K562 (cell line): ENCODE results near the gene VEGFA. TPM values are rescaled to one million over a fixed set of nuclear protein-coding genes. Genes with fewer than 3 reads are reported as not detected.

Experiments
- ATAC-seq: fragments of 200-7000 bp; cut with Tn5 transposase; 3 replicates; pipeline ENCODE4 v1.9.1; 2020; ENCODE audit warnings: moderate library complexity
- BruUV-seq: library from RNA; stranded (reverse); fragments of 400-500 nt; replicated peaks from 2 replicates; lab custom pipeline; 2021; lab: Mats Ljungman, UMichigan
- CTCF ChIA-PET: fragments of 300-600 bp; formaldehyde crosslinking; extraction: SDS; loops from one replicate; lab custom pipeline; 2021; ENCODE audit warnings: low intra/inter-chr PET ratio; lab: Yijun Ruan, JAX
- POLR2A ChIA-PET: fragments of 300-600, 350-650 bp; sonication (Branson Sonifier 250); formaldehyde crosslinking; extraction: SDS; loops from one replicate; lab custom pipeline; 2021; ENCODE audit warnings: antibody characterized with exemption, inconsistent platforms; lab: Yijun Ruan, JAX
- DNase-seq, 4 experiments: peaks; one replicate each; pipeline versions ENCODE4 v3.0.0 to v3.0.0-alpha.2; 2011 to 2018; ENCODE audit warnings: low spot score in 3 of 4, mixed read lengths in 3 of 4; ENCODE audit errors: extremely low read depth in 1 of 4
- FAIRE-seq: peaks from 2 replicates; lab custom pipeline; 2011; peaks lifted over from hg19 to GRCh38; lab: Jason Lieb, UNC
- H2AFZ ChIP-seq: 2 replicates; pipeline ENCODE4 v1.6.0; 2011; ENCODE audit warnings: low read depth, low read length, control low read depth, inconsistent platforms
- H3K27ac ChIP-seq: fragments of 200-600 bp; 3 replicates; pipeline ENCODE4 v1.8.0; 2011; ENCODE audit warnings: low read depth, mild to moderate bottlenecking, control low read depth, inconsistent platforms, low read length, moderate library complexity, mixed read lengths; ENCODE audit errors: extremely low read depth
- H3K27me3 ChIP-seq, 2 experiments: fragments of 300-600 bp in 1 of 2; 2 replicates in 1 of 2; 3 replicates in 1 of 2; pipeline versions ENCODE4 v1.6.0 to v1.8.0; 2011; ENCODE audit warnings: inconsistent platforms in 2 of 2, low read length in 2 of 2, mild to moderate bottlenecking in 1 of 2, mixed read lengths in 1 of 2, moderate library complexity in 1 of 2; ENCODE audit not compliant: control insufficient read depth in 2 of 2, insufficient read depth in 2 of 2
- H3K36me3 ChIP-seq: fragments of 300-600 bp; 3 replicates; pipeline ENCODE4 v1.8.0; 2011; ENCODE audit warnings: mild to moderate bottlenecking, low read length, inconsistent platforms; ENCODE audit not compliant: control insufficient read depth, insufficient read depth
- H3K4me1 ChIP-seq, 2 experiments: fragments of 200-600 bp in 1 of 2; replicated peaks in 1 of 2; 2 replicates in 1 of 2; 3 replicates in 1 of 2; pipeline versions ENCODE4 v1.5.1 to v1.8.0; 2011; ENCODE audit warnings: inconsistent platforms in 2 of 2, low read length in 2 of 2, mild to moderate bottlenecking in 1 of 2, mixed read lengths in 1 of 2, moderate library complexity in 1 of 2; ENCODE audit not compliant: control insufficient read depth in 2 of 2, insufficient read depth in 2 of 2
- H3K4me2 ChIP-seq: 2 replicates; pipeline ENCODE4 v1.6.1; 2011; ENCODE audit warnings: low read length, control low read depth, inconsistent platforms, mixed read lengths; ENCODE audit not compliant: insufficient read depth
- H3K4me3 ChIP-seq: fragments of 200-600 bp; sonication (generic), shearing (Covaris generic); 2 replicates; pipeline ENCODE4 v1.5.1; 2016; ENCODE audit warnings: control low read depth, inconsistent platforms
- H3K79me2 ChIP-seq: fragments of 200-600 bp; 3 replicates; pipeline ENCODE4 v1.8.0; 2011; ENCODE audit warnings: low read length, inconsistent platforms; ENCODE audit not compliant: control insufficient read depth, insufficient read depth
- H3K9ac ChIP-seq, 2 experiments: 2 replicates each; pipeline versions ENCODE4 v1.6.0 to v1.6.1; 2011; ENCODE audit warnings: low read depth in 2 of 2, low read length in 2 of 2, control low read depth in 1 of 2, inconsistent platforms in 1 of 2, mild to moderate bottlenecking in 1 of 2, mixed read lengths in 1 of 2; ENCODE audit not compliant: insufficient read depth in 1 of 2
- H3K9me1 ChIP-seq: one replicate; pipeline ENCODE4 v1.6.0; 2011; ENCODE audit warnings: inconsistent platforms, mild to moderate bottlenecking, low read length, moderate library complexity; ENCODE audit not compliant: control insufficient read depth, insufficient read depth
- H3K9me3 ChIP-seq: replicated peaks from 2 replicates; pipeline ENCODE4 v1.5.1; 2011; ENCODE audit warnings: low read depth, low read length, inconsistent platforms; ENCODE audit not compliant: control insufficient read depth, insufficient read depth
- H4K20me1 ChIP-seq: replicated peaks from 2 replicates; pipeline ENCODE4 v1.6.1; 2011; ENCODE audit warnings: low read length, inconsistent platforms, mixed read lengths; ENCODE audit not compliant: control insufficient read depth, insufficient read depth
- GTF2A2 ChIP-seq: IDR thresholded peaks from 2 replicates; pipeline ENCODE4 v1.6.1; 2016; ENCODE audit warnings: mild to moderate bottlenecking, missing genetic modification characterization, missing compliant biosample characterization
- IRF2 ChIP-seq: sonication (generic); formaldehyde crosslinking; IDR thresholded peaks from 2 replicates; pipeline ENCODE4 v1.8.1; 2022; ENCODE audit warnings: mild to moderate bottlenecking, missing genetic modification reagents
- LCOR ChIP-seq: sonication (generic); formaldehyde crosslinking; IDR thresholded peaks from 2 replicates; pipeline ENCODE4 v1.8.0; 2022; ENCODE audit warnings: mild to moderate bottlenecking, missing genetic modification reagents
- NFXL1 ChIP-seq: fragments of 450-650 bp; formaldehyde crosslinking; IDR thresholded peaks from 2 replicates; pipeline ENCODE4 v1.4.0; 2021; ENCODE audit warnings: mild to moderate bottlenecking
- ZNF696 ChIP-seq: fragments of 250-450 bp; sonication (Bioruptor Pico); conservative IDR thresholded peaks from 2 replicates; pipeline ENCODE4 v1.4.0; 2020; ENCODE audit warnings: mild to moderate bottlenecking, moderate library complexity
- WGBS: fragments of 100-300 bp; shearing (Covaris generic); methylation state at CpG from one replicate; pipeline ENCODE4 v1.1.6; 2016; ENCODE audit warnings: low coverage, mixed read lengths; ENCODE audit not compliant: insufficient coverage; ENCODE audit errors: missing lambda C conversion rate; 5-methylcytosine and 5-hydroxymethylcytosine counted together
- in situ Hi-C: fragments of 300-500 bp; cut with MboI; formaldehyde crosslinking; loops from 4 replicates; pipeline ENCODE4 v1.15.0; 2018; ENCODE audit warnings: inconsistent platforms, mixed read lengths
- intact Hi-C: fragments of 100-400 bp; cut with micrococcal nuclease; formaldehyde crosslinking; loops from 2 replicates; pipeline ENCODE4 v1.14.2; 2022
- polyA plus RNA-seq, 8 experiments: library from polyadenylated mRNA; depleted of rRNA in 4 of 8; stranded (reverse) in 5 of 8; unstranded in 3 of 8; fragments of >200 nt; fragmentation: Nextera tagmentation in 2 of 8; fragmentation: Illumina TruSeq in 1 of 8; extraction: Ambion mirVana in 2 of 8; extraction: Trizol in 1 of 8; gene quantifications; 2 replicates each; pipeline versions ENCODE4 v1.2.1 to v1.2.3, GENCODE V29; 2011 to 2014; ENCODE audit warnings: inconsistent platforms in 1 of 8, missing spikeins in 1 of 8
- total RNA-seq, 7 experiments: library from RNA; depleted of rRNA in 6 of 7; stranded (reverse); fragments of >200 nt in 6 of 7; fragmentation: Illumina TruSeq in 2 of 7; extraction: Trizol in 2 of 7; gene quantifications; 2 replicates each; pipeline versions ENCODE4 v1.2.1 to v1.2.3, GENCODE V29; 2011 to 2021; ENCODE audit warnings: low replicate concordance in 1 of 7
- TF ChIP-seq, protein P1 (sequence below): fragments of 250-450 bp; sonication (Bioruptor Pico); IDR thresholded peaks from 2 replicates; pipeline ENCODE4 v1.5.0; 2021
- TF ChIP-seq, protein P2 (sequence below): sonication (generic); formaldehyde crosslinking; IDR thresholded peaks from 2 replicates; pipeline ENCODE4 v1.8.0; 2022; ENCODE audit warnings: mild to moderate bottlenecking, missing genetic modification reagents, borderline replicate concordance
- TF ChIP-seq, protein P3 (sequence below): fragments of 250-450 bp; sonication (Bioruptor Pico); IDR thresholded peaks from 2 replicates; pipeline ENCODE4 v1.5.0; 2021; ENCODE audit warnings: mild to moderate bottlenecking, moderate library complexity
- TF ChIP-seq, protein P4 (sequence below): sonication (generic); formaldehyde crosslinking; IDR thresholded peaks from 2 replicates; pipeline ENCODE4 v1.8.1; 2023; ENCODE audit warnings: missing genetic modification reagents, mild to moderate bottlenecking, borderline replicate concordance

The VEGFA gene
- total and polyA plus RNA-seq, 9 of the 15 experiments (the other 6 are each of a cell fraction or from before 2014, with no cell fraction given) = 14.0 to 271 (median 124) TPM

DNA sequence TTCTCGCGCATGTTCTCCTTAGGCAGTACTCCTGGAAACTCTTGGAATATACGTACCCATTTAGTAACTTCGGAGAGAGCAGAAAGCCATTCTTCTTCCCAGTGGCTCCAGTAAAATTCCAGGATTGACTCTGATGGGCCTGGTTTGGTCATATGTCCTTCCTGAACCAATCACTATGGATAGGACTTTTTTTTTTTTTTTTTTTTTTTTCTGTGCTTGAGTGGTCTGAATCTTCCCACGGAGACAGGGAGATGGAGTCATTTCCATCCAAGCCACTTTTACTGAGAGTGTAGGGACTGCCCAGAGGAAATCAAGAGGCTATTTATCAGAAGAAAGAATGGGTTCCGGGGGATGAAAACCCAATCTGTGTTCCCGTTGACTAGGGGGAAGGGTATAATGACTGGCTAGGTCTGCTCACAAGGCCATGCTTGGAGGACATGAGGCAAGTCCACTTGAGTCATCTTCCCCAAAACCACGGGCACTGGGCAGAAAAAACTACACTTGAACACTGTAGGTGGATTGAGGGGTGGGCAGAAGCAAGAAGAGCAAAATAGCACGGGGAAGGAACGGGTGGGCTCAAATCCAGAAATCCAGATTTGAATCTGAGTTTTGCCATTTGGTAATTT lies 47.0 kb upstream of the VEGFA start:
- Histone ChIP-seq H3K27ac (no peak overlapping the region), H3K4me2 (no peak overlapping the region), H3K36me3 (no peaks in the 10 kb centered on the region), H3K9ac (no peak overlapping the region), H3K79me2 (no peaks in the 10 kb centered on the region), H3K27me3 (no peaks in the 10 kb centered on the region; a peak in 1 of 5 replicates), H3K4me1 (peaks cover 32 to 39% of the 10 kb centered on the region in 2 experiments), H3K4me3 (no peak overlapping the region), H4K20me1 (no peaks in the 10 kb centered on the region), H2AFZ (0 out of 2 replicates have a peak overlapping the region, but pooled peaks have one; percentile 61), H3K9me3 (no peaks in the 10 kb centered on the region), H3K9me1 (peaks cover 5% of the 10 kb centered on the region)
- intact Hi-C loops (loop anchor here (1.0 kb wide), 1 partner anchor 56 kb away; no protein-coding TSS in a partner anchor), in situ Hi-C loops (loop anchor here (5.0 kb wide), 1 partner anchor 344 kb away; no protein-coding TSS in a partner anchor)
- BruUV-seq = no TSS peak
- ATAC-seq (no peak), FAIRE-seq (no peak), DNase-seq (no peak)
- CTCF ChIA-PET = interaction anchor here (0.6 to 2.9 kb wide), 7 partner anchors 36 to 541 kb away, joined by 3 to 30 read pairs (median 5); no protein-coding TSS in a partner anchor
- 45% methylated on average over 10 of the region's 10 CpGs for WGBS
- POLR2A ChIA-PET = interaction anchor here (1.4 kb wide), 1 partner anchor 350 kb away, joined by 6 read pairs; no protein-coding TSS in a partner anchor
- TF ChIP-seq IRF2 (CRISPR knock-in tag) (no peak), GTF2A2 (no peak), ZNF696 (CRISPR knock-in tag) (no peak), NFXL1 (CRISPR knock-in tag) (no peak), LCOR (CRISPR knock-in tag) (no peak)
- TF ChIP-seq, protein P1, sequence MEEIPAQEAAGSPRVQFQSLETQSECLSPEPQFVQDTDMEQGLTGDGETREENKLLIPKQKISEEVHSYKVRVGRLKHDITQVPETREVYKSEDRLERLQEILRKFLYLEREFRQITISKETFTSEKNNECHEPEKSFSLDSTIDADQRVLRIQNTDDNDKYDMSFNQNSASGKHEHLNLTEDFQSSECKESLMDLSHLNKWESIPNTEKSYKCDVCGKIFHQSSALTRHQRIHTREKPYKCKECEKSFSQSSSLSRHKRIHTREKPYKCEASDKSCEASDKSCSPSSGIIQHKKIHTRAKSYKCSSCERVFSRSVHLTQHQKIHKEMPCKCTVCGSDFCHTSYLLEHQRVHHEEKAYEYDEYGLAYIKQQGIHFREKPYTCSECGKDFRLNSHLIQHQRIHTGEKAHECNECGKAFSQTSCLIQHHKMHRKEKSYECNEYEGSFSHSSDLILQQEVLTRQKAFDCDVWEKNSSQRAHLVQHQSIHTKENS (CRISPR knock-in tag) = no peak
- TF ChIP-seq, protein P2, sequence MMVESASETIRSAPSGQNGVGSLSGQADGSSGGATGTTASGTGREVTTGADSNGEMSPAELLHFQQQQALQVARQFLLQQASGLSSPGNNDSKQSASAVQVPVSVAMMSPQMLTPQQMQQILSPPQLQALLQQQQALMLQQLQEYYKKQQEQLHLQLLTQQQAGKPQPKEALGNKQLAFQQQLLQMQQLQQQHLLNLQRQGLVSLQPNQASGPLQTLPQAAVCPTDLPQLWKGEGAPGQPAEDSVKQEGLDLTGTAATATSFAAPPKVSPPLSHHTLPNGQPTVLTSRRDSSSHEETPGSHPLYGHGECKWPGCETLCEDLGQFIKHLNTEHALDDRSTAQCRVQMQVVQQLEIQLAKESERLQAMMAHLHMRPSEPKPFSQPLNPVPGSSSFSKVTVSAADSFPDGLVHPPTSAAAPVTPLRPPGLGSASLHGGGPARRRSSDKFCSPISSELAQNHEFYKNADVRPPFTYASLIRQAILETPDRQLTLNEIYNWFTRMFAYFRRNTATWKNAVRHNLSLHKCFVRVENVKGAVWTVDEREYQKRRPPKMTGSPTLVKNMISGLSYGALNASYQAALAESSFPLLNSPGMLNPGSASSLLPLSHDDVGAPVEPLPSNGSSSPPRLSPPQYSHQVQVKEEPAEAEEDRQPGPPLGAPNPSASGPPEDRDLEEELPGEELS = no peak
- TF ChIP-seq, protein P3, sequence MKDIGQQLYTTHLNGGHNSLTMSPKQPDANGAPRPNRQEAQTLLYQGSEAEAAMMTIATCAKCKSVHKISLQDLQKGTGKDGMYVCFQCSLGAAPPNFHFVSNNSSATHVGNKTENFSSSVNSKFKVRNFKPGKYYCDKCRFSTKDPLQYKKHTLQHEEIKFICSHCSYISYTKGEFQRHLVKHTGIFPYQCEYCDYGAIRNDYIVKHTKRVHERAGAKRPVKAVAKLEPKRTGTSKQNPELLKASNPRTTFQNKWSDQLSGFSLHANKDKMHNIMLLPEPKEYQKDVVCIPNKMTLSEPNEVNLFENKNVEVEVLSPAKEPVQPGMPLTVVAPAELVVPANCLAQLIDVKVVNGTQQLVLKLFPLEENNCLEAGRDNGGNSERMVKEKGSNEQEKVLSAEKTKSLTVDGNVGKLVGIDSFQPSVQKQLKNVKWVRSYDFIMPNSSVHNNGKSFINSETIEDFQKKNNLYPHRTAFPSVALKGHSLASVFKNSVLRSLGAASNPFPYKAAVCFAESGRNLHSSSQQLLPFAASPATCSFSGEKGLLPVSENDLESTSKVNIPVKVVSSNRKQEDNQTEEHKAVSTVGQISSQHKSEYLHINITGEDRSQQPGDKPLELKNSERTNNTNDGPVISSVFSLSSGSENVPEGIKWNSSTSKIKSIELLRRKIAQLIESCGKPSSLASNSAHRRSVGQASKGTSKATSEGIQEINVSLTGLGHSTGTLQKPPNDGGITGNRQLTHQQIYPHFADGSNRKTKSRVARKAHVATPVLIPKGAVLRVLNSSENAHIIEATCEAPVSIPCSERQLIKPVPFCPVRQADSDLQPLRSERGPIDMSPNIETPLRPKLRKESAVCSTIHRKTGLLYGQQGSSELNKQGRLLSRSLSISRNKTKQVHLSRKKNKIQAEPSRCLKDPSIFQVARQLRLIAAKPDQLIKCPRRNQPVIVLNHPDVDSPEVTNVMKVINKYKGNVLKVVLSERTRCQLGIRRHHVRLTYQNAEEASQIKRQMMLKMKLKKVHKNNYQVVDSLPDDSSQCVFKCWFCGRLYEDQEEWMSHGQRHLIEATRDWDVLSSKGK (CRISPR knock-in tag) = no peak
- TF ChIP-seq, protein P4, sequence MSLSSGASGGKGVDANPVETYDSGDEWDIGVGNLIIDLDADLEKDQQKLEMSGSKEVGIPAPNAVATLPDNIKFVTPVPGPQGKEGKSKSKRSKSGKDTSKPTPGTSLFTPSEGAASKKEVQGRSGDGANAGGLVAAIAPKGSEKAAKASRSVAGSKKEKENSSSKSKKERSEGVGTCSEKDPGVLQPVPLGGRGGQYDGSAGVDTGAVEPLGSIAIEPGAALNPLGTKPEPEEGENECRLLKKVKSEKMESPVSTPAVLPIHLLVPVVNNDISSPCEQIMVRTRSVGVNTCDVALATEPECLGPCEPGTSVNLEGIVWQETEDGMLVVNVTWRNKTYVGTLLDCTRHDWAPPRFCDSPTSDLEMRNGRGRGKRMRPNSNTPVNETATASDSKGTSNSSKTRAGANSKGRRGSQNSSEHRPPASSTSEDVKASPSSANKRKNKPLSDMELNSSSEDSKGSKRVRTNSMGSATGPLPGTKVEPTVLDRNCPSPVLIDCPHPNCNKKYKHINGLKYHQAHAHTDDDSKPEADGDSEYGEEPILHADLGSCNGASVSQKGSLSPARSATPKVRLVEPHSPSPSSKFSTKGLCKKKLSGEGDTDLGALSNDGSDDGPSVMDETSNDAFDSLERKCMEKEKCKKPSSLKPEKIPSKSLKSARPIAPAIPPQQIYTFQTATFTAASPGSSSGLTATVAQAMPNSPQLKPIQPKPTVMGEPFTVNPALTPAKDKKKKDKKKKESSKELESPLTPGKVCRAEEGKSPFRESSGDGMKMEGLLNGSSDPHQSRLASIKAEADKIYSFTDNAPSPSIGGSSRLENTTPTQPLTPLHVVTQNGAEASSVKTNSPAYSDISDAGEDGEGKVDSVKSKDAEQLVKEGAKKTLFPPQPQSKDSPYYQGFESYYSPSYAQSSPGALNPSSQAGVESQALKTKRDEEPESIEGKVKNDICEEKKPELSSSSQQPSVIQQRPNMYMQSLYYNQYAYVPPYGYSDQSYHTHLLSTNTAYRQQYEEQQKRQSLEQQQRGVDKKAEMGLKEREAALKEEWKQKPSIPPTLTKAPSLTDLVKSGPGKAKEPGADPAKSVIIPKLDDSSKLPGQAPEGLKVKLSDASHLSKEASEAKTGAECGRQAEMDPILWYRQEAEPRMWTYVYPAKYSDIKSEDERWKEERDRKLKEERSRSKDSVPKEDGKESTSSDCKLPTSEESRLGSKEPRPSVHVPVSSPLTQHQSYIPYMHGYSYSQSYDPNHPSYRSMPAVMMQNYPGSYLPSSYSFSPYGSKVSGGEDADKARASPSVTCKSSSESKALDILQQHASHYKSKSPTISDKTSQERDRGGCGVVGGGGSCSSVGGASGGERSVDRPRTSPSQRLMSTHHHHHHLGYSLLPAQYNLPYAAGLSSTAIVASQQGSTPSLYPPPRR (CRISPR knock-in tag) = no peak
